Measurements from ENCODE around the gene KCNN1. TPM values are rescaled to one million over a fixed set of nuclear protein-coding genes. Genes with fewer than 3 reads are reported as not detected.

Gene KCNN1
- total and polyA plus RNA-seq, 2 of the 4 experiments (the other 2 are of a cell fraction) = 0.09 TPM; not detected in 1

- H3K36me3 ChIP-seq (ENCODE audit: control insufficient read depth, insufficient read depth, low read length) = no peaks in the 10 kb centered on the region
- no peak overlapping the region for H3K4ac ChIP-seq (ENCODE audit: low read depth, low read length)
- in situ Hi-C loops (cut with MboI; ENCODE audit: low sequenced_read_pairs) (no loop called here), intact Hi-C loops (cut with micrococcal nuclease) (no loop called here), dilution Hi-C loops (cut with HindIII; ENCODE audit: low sequenced_read_pairs, unreplicated experiment) (no loop called here)
- H2AFZ ChIP-seq (replicated peaks; ENCODE audit: low read length, poor library complexity) = peak overlapping the region; percentile 57
- H2AK5ac ChIP-seq (ENCODE audit: low read depth, low read length) = 0 out of 2 replicates have a peak overlapping the region, but pooled peaks have one; percentile 10
- peak overlapping the region; percentile 57 for H2BK120ac ChIP-seq (ENCODE audit: low read depth, low read length)
- no peak for TF ChIP-seq MAFK (IDR thresholded peaks at IDR 0.05; ENCODE audit: low read depth, low read length)
- TF ChIP-seq CHD1 (IDR thresholded peaks at IDR 0.05; ENCODE audit: low read depth, low read length) = no peak
- TF ChIP-seq, protein P1, sequence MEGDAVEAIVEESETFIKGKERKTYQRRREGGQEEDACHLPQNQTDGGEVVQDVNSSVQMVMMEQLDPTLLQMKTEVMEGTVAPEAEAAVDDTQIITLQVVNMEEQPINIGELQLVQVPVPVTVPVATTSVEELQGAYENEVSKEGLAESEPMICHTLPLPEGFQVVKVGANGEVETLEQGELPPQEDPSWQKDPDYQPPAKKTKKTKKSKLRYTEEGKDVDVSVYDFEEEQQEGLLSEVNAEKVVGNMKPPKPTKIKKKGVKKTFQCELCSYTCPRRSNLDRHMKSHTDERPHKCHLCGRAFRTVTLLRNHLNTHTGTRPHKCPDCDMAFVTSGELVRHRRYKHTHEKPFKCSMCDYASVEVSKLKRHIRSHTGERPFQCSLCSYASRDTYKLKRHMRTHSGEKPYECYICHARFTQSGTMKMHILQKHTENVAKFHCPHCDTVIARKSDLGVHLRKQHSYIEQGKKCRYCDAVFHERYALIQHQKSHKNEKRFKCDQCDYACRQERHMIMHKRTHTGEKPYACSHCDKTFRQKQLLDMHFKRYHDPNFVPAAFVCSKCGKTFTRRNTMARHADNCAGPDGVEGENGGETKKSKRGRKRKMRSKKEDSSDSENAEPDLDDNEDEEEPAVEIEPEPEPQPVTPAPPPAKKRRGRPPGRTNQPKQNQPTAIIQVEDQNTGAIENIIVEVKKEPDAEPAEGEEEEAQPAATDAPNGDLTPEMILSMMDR (conservative IDR thresholded peaks at IDR 0.05; ENCODE audit: low read depth, low read length) = no peak
- no peak for TF ChIP-seq MXI1 (IDR thresholded peaks at IDR 0.05; ENCODE audit: borderline replicate concordance, low read depth, low read length)
- no peak for TF ChIP-seq POLR2A (IDR thresholded peaks at IDR 0.05; ENCODE audit: low read depth, low read length)
- no peak for TF ChIP-seq RAD21 (IDR thresholded peaks at IDR 0.05; ENCODE audit: low read length)
- TF ChIP-seq SMC3 (IDR thresholded peaks at IDR 0.05; ENCODE audit: low read depth, low read length) = no peak
- TF ChIP-seq MAZ (IDR thresholded peaks at IDR 0.05; ENCODE audit: borderline replicate concordance, low read depth, low read length) = no peak
- TF ChIP-seq FOS (IDR thresholded peaks at IDR 0.05; ENCODE audit: low read depth, low read length) = no peak
- no peak overlapping the region for H3K14ac ChIP-seq (replicated peaks; ENCODE audit: low read depth, low read length)
- ATAC-seq (ENCODE audit: low read depth) (no peak), DNase-seq (peak; percentile 25)
- H3K9me3 ChIP-seq (ENCODE audit: control insufficient read depth, insufficient read depth, low read length) = no peaks in the 10 kb centered on the region
- no peaks in the 10 kb centered on the region for H3K79me1 ChIP-seq (ENCODE audit: low read depth in 1 of 2, low read length in 2 of 2)
- no peak overlapping the region for H3K4me3 ChIP-seq (ENCODE audit: insufficient read depth, low read depth, low read length)
- H2BK20ac ChIP-seq (ENCODE audit: low read depth, low read length) = 0 out of 2 replicates have a peak overlapping the region, but pooled peaks have one; percentile 43
- no TSS peak for BruUV-seq (replicated peaks)
- H4K8ac ChIP-seq (ENCODE audit: low read depth in 2 of 2, low read length in 2 of 2) = peak overlapping the region in 1 of 2 experiments; percentile 23; a peak in 1 of 4 replicates
- H3K4me1 ChIP-seq (ENCODE audit: control insufficient read depth, insufficient read depth, low read length) = peaks cover 14% of the 10 kb centered on the region
- no peak overlapping the region for H3K4me2 ChIP-seq (ENCODE audit: low read depth, low read length)
- POLR2A ChIA-PET (ENCODE audit: unreplicated experiment) = no interaction called here
- no peak overlapping the region for H3K56ac ChIP-seq (ENCODE audit: extremely low read depth, insufficient read depth, low read length)
- H3K27me3 ChIP-seq (ENCODE audit: control insufficient read depth, insufficient read depth, low read length) = no peaks in the 10 kb centered on the region; the same call in 1 of the 2 replicates
- H3K18ac ChIP-seq (ENCODE audit: low read depth, low read length) = no peak overlapping the region
- H4K91ac ChIP-seq (ENCODE audit: insufficient read depth, low read depth, low read length) = no peak overlapping the region
- no peak overlapping the region for H3K9ac ChIP-seq (ENCODE audit: low read depth, low read length)
- WGBS, 2 experiments (ENCODE audit: extremely low coverage in 2 of 2, insufficient read length in 1 of 2) = 60% methylated on average over 1 of the region's 10 CpGs; no CpG with 5 or more reads in 1 of the 2 experiments
- no peaks in the 10 kb centered on the region for H4K20me1 ChIP-seq (ENCODE audit: insufficient read depth, low read length)
- H2BK15ac ChIP-seq (ENCODE audit: low read depth, low read length) = no peak overlapping the region; the same call in 2 of the 3 replicates
- no peak overlapping the region for H2BK5ac ChIP-seq (ENCODE audit: low read depth, low read length, poor library complexity, severe bottlenecking)
- no peak overlapping the region for H3K23ac ChIP-seq (ENCODE audit: low read depth, low read length)
- H3K27ac ChIP-seq (ENCODE audit: insufficient read depth, low read length) = no peak overlapping the region
- CTCF ChIA-PET = interaction anchor here (0.9 kb wide), 1 partner anchor 42 kb away, joined by 3 read pairs; the partner anchor contains the start of gene ARRDC2
- H4K5ac ChIP-seq (ENCODE audit: low read depth, low read length) = no peak overlapping the region
- H3K9me1 ChIP-seq (ENCODE audit: insufficient read depth, low read length) = peaks cover 9% of the 10 kb centered on the region
- no peak overlapping the region for H2AK9ac ChIP-seq (replicated peaks; ENCODE audit: low read depth, low read length, poor library complexity)
These were observed 82.5 kb downstream of the KCNN1 start for GRCh38 chr19:18049385-18049784.

Small RNA genes lying within 50 kb of the gene (microRNA-seq; reads per million reads assigned to microRNA genes)
- not detected for gene RNA5SP468 (ENCODE audit: insufficient read depth, insufficient read length)

Small RNA genes lying within 50 kb of the gene (small RNA-seq; reads per million reads assigned to genes)
- gene RNA5SP468 = 0 reads per million in 5 experiments

Other genes with a start within 250 kb of the KCNN1 start
- 6.1 and 10.6 TPM in 2 replicates for gene MAP1S, start 247.6 kb upstream of the KCNN1 start, total RNA-seq (2012; rRNA removed)
- gene MAP1S, start 247.6 kb upstream of the KCNN1 start, polyA plus RNA-seq (2012; rRNA removed) = 48.6 and 50.1 TPM in 2 replicates
- 0.18 and 0.28 TPM in 2 replicates for gene FCHO1, start 215.6 kb upstream of the KCNN1 start, total RNA-seq (2012; rRNA removed)
- gene FCHO1, start 215.6 kb upstream of the KCNN1 start, polyA plus RNA-seq (2012; rRNA removed) = 1.0 and 1.7 TPM in 2 replicates
- not detected in 2 replicates for gene B3GNT3, start 172.0 kb upstream of the KCNN1 start, total RNA-seq (2012; rRNA removed)
- not detected in 2 replicates for gene B3GNT3, start 172.0 kb upstream of the KCNN1 start, polyA plus RNA-seq (2012; rRNA removed)
- gene INSL3, start 145.6 kb upstream of the KCNN1 start, total RNA-seq (2012; rRNA removed) = not detected in 2 replicates
- not detected in 2 replicates for gene INSL3, start 145.6 kb upstream of the KCNN1 start, polyA plus RNA-seq (2012; rRNA removed)
- gene JAK3, start 119.1 kb upstream of the KCNN1 start, total RNA-seq (2012; rRNA removed) = 0.28 and 0.36 TPM in 2 replicates
- 1.2 and 1.5 TPM in 2 replicates for gene JAK3, start 119.1 kb upstream of the KCNN1 start, polyA plus RNA-seq (2012; rRNA removed)
- 1,241 and 1,351 TPM in 2 replicates for gene RPL18A, start 107.2 kb upstream of the KCNN1 start, total RNA-seq (2012; rRNA removed)
- 1,735 and 2,064 TPM in 2 replicates for gene RPL18A, start 107.2 kb upstream of the KCNN1 start, polyA plus RNA-seq (2012; rRNA removed)
- gene SLC5A5, start 95.2 kb upstream of the KCNN1 start, total RNA-seq (2012; rRNA removed) = not detected in 2 replicates
- gene SLC5A5, start 95.2 kb upstream of the KCNN1 start, polyA plus RNA-seq (2012; rRNA removed) = not detected in 2 replicates
- 29.4 and 30.1 TPM in 2 replicates for gene CCDC124, start 34.1 kb upstream of the KCNN1 start, total RNA-seq (2012; rRNA removed)
- 112 and 148 TPM in 2 replicates for gene CCDC124, start 34.1 kb upstream of the KCNN1 start, polyA plus RNA-seq (2012; rRNA removed)
- 1.4 and 1.9 TPM in 2 replicates for gene ARRDC2, start 41.1 kb downstream of the KCNN1 start, total RNA-seq (2012; rRNA removed)
- 4.5 and 4.9 TPM in 2 replicates for gene ARRDC2, start 41.1 kb downstream of the KCNN1 start, polyA plus RNA-seq (2012; rRNA removed)
- gene IL12RB1, start 119.8 kb downstream of the KCNN1 start, total RNA-seq (2012; rRNA removed) = not detected in 2 replicates
- gene IL12RB1, start 119.8 kb downstream of the KCNN1 start, polyA plus RNA-seq (2012; rRNA removed) = not detected in 2 replicates
- gene MAST3, start 130.7 kb downstream of the KCNN1 start, total RNA-seq (2012; rRNA removed) = 1.3 and 1.4 TPM in 2 replicates
- 3.9 and 4.3 TPM in 2 replicates for gene MAST3, start 130.7 kb downstream of the KCNN1 start, polyA plus RNA-seq (2012; rRNA removed)
- 8.9 and 12.2 TPM in 2 replicates for gene PIK3R2, start 186.1 kb downstream of the KCNN1 start, total RNA-seq (2012; rRNA removed)
- gene PIK3R2, start 186.1 kb downstream of the KCNN1 start, polyA plus RNA-seq (2012; rRNA removed) = 25.1 and 27.7 TPM in 2 replicates
- gene IFI30, start 206.7 kb downstream of the KCNN1 start, total RNA-seq (2012; rRNA removed) = 1.1 and 2.3 TPM in 2 replicates
- 2.3 and 4.0 TPM in 2 replicates for gene IFI30, start 206.7 kb downstream of the KCNN1 start, polyA plus RNA-seq (2012; rRNA removed)
- 7.2 TPM in 2 replicates for gene MPV17L2, start 226.1 kb downstream of the KCNN1 start, total RNA-seq (2012; rRNA removed)
- gene MPV17L2, start 226.1 kb downstream of the KCNN1 start, polyA plus RNA-seq (2012; rRNA removed) = 19.5 and 22.5 TPM in 2 replicates
- gene RAB3A, start 236.9 kb downstream of the KCNN1 start, total RNA-seq (2012; rRNA removed) = 2.8 and 3.0 TPM in 2 replicates
- 13.4 and 13.6 TPM in 2 replicates for gene RAB3A, start 236.9 kb downstream of the KCNN1 start, polyA plus RNA-seq (2012; rRNA removed)

Data from IMR-90 (cell line).